GM21367 (cell line): Measurements from ENCODE around the gene BUD13.

Experiments used
- ATAC-seq: cut with Tn5 transposase; IDR thresholded peaks from one replicate; pipeline ENCODE4 v1.9.1; 2021; ENCODE audit not compliant: unreplicated experiment

BUD13 gene

DNA sequence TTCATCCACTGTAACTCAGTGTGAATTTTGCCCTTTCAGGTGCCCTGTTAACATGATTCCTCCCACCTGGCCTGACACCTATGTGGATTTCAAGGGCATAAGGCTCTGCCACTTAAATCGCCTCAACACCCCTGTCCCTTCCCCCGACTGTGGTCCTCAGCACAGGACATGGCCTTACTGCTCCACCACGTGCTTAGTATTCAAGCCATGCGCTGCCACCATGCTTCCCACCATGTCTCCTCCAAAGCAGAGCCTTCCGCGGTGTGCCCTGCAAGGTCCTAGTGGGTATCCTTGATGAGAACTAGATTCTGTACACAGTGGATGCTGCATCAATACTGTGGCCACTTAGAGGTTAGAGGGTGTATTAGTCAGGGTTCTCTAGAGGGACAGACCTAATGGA lies 51.9 kb downstream of the BUD13 start:
- no peak for ATAC-seq

- ATAC-seq: no peak
These were observed 53.8 kb downstream of the BUD13 start for GRCh38 chr11:116718955-116719501.

- ATAC-seq: no peak
These were observed 56.2 kb downstream of the BUD13 start for GRCh38 chr11:116716621-116717020.

GRCh38 chr11:116715383-116715782 lies 57.4 kb downstream of the BUD13 start:
- no peak for ATAC-seq

- no peak for ATAC-seq
These were observed 57.9 kb downstream of the BUD13 start for GRCh38 chr11:116714902-116715301.

DNA sequence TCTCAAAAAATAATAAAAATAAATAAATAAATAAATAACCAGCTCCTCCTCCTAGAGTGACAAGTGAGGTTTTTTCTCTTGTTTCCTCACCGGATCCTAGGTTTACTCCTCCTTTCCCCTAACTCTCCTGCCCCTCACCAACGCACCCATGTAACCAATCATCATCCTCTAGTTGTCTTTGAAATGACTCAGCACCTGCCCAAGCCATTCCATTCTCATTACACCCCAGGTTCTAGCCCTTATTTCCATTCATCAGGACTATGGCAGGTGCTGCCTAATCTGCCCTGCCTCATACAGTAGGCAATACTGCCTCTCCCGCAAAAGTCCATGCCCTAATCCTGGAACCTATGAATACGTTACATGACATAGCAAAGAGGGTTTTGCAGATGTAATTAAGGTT lies 60.4 kb downstream of the BUD13 start:
- ATAC-seq: no peak

DNA sequence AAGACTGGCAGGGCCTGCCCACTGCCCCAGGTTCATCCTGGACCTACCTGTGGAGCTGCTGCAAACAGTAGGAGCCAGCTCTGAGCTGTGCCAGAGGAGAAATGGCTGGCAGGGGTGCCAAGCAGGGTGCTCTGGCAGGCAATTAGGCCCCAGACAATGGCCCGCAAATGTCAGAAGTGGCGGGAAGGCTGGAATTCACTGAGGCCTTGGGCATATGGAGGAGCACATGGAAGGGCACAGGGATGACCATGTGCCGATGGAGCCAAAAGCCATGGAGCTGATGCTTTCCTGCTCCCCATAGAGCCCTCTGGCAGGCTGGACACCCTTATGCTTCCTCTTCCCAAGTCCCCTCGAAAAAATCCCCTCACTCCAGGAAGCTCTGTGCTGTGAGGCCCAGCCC lies 62.0 kb downstream of the BUD13 start:
- no peak for ATAC-seq

DNA sequence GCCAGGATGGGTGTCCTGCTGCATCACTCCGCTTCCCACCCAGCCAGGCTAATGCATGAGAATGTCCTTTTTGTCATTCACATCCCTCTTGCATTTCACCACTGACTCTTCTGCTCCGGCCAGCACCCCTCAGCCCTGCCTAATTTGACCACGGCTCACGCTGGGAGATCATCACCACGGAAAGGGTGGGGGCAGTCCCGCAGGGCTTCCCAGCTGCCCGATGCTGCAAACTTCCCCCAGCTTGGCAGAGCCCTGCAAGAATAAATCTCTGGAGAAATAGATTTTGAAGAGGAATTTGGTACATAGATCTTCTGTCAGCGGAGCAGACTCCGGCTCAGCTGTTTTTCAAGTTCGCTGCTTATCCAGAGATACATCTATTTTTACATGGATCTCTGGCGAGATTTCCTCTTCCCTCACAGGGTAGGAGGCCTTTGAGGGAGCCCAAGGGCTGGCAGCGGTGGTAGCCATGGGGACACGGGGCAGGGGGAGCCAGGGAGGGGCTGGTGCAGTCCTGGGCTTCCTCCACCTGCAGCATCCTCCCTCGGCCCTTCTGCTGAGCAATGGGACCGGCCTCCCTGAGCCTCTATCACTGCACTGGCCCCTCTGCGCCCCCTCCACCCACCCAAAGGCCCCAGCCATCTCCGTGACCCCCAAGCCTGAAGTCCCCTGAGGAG lies 62.6 kb downstream of the BUD13 start:
- no peak for ATAC-seq

DNA sequence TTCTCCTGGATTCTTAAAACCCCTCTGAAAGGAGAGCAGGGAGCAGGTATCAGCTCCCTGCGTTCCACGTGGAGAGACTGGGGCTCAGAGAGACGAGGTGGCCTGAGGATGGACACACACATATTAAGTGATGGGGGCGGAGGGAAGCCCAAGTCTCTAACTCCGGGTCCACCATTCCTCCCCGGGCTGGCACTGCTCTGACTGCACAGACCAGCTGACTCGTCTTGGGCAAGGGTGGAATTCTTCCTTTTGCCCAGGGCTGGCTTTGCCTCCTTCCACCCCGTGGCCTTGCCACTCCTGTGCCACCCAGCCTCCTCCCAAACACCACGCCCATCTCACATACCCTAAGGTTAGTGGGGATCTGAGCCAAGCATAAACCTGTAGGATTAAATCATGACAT lies 65.0 kb downstream of the BUD13 start:
- no peak for ATAC-seq

DNA sequence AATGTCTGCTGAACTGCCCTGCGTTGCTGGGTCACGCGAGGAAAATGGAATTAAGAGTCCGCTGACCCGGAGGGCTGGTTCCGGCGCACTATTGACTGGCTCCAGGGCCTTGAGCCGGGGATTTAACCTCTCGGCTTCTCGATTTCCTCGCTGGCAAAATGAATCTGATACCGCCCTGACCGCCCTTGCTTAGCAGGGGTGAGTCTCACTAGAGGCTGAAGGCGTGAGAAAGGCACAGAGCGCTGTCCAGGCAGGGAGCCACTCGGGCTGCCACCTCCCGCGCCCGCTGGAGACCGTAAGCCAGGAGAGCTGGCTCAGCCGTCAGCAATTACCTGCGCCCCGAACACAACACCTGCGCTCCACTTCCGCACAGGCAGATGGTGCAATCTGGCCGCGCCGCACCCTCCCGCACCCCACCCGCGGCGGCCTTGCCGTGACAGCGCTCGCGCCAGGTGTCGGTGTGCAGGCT lies 65.6 kb downstream of the BUD13 start:
- no peak for ATAC-seq

DNA sequence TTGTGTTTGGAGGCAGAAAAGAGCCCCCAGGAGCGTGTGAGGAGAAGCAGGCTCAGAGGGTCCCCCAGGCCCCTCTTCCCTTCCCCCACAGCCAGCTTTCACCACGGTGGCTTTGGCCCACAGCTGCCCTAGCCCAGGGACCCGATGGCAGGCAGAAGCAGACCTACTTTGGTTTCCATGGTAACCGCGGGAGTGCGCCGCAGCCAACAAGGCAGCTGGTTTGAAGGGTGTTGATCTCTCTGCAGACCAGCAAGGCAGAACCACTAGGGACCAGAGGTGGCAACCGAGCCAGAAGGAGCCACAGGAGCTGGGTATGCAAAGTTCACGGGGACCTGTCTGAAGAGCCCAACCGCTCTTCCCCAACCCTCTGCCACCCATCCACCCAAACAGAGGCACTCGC lies 69.4 kb downstream of the BUD13 start:
- no peak for ATAC-seq

GRCh38 chr11:116702772-116703385 lies 69.9 kb downstream of the BUD13 start:
- ATAC-seq: no peak

DNA sequence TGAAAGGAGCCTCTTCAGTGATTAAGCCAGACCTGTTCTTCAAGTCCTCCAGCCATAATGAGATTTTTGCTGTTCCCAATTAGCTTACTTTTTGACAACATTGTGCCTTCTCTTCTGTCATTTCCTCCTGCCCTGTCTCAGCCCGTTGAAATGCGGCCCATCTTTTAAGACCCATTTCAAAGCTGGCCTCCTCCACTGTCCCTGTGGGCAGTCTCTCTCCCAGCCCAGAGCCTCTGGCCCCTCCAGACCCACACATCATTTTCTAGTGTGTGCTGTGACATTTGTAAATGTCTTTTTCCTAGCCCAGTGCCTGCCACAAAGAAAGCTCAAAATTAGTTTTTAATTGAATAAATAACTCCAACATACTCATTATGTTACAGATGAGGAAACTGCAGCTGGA lies 70.9 kb downstream of the BUD13 start:
- no peak for ATAC-seq

GRCh38 chr11:116701297-116701801 lies 71.4 kb downstream of the BUD13 start:
- ATAC-seq: no peak

GRCh38 chr11:116700586-116701220 lies 72.1 kb downstream of the BUD13 start:
- no peak for ATAC-seq
